IMR-90 (cell line): ENCODE results near the gene DGKQ. TPM values are rescaled to one million over a fixed set of nuclear protein-coding genes. Genes with fewer than 3 reads are reported as not detected.

ENCODE experiments used
- ATAC-seq: fragments of 200-7000 bp; cut with Tn5 transposase; 2 replicates; pipeline ENCODE4 v1.9.1; 2020; ENCODE audit warnings: low read depth, mild to moderate bottlenecking, moderate library complexity
- BruUV-seq: library from RNA; stranded (reverse); fragments of 400-500 nt; replicated peaks from 2 replicates; lab custom pipeline; 2021; lab: Mats Ljungman, UMichigan
- CTCF ChIA-PET: fragments of 300-600 bp; formaldehyde crosslinking; extraction: SDS; loops from one replicate; lab custom pipeline; 2021; ENCODE audit warnings: antibody characterized with exemption; lab: Yijun Ruan, JAX
- POLR2A ChIA-PET: fragments of 300-600 bp; sonication (Branson Sonifier 250); formaldehyde crosslinking; loops from one replicate; lab custom pipeline; 2022; ENCODE audit warnings: antibody characterized with exemption; ENCODE audit not compliant: unreplicated experiment; lab: Charles Lee
- DNase-seq: peaks from one replicate; pipeline ENCODE4 v3.0.0; 2013
- H2AFZ ChIP-seq: replicated peaks from 2 replicates; pipeline ENCODE3; 2013; ENCODE audit warnings: low read length, mild to moderate bottlenecking; ENCODE audit not compliant: poor library complexity
- H2AK5ac ChIP-seq: 2 replicates; pipeline ENCODE4 v1.6.1; 2013; ENCODE audit warnings: low read depth, low read length, inconsistent platforms
- H2AK9ac ChIP-seq: replicated peaks from 2 replicates; pipeline ENCODE3; 2013; ENCODE audit warnings: mild to moderate bottlenecking, low read depth, low read length, moderate library complexity; ENCODE audit not compliant: poor library complexity
- H2BK120ac ChIP-seq: 2 replicates; pipeline ENCODE4 v1.6.1; 2013; ENCODE audit warnings: low read depth, low read length, inconsistent platforms
- H2BK15ac ChIP-seq: 3 replicates; pipeline ENCODE4 v1.6.1; 2013; ENCODE audit warnings: low read depth, low read length, inconsistent platforms
- H2BK20ac ChIP-seq: 2 replicates; pipeline ENCODE4 v1.6.1; 2013; ENCODE audit warnings: low read depth, mild to moderate bottlenecking, inconsistent platforms, low read length, moderate library complexity
- H2BK5ac ChIP-seq: 2 replicates; pipeline ENCODE4 v1.6.1; 2013; ENCODE audit warnings: mild to moderate bottlenecking, low read depth, low read length, inconsistent platforms; ENCODE audit not compliant: poor library complexity, severe bottlenecking
- H3K14ac ChIP-seq: replicated peaks from 2 replicates; pipeline ENCODE4 v1.6.1; 2013; ENCODE audit warnings: low read depth, low read length, inconsistent platforms
- H3K18ac ChIP-seq: 2 replicates; pipeline ENCODE4 v1.6.1; 2013; ENCODE audit warnings: low read depth, low read length, control low read depth
- H3K23ac ChIP-seq: 2 replicates; pipeline ENCODE4 v1.6.1; 2013; ENCODE audit warnings: low read depth, low read length, inconsistent platforms
- H3K27ac ChIP-seq: 2 replicates; pipeline ENCODE4 v1.5.1; 2013; ENCODE audit warnings: mild to moderate bottlenecking, control low read depth, low read length; ENCODE audit not compliant: insufficient read depth
- H3K27me3 ChIP-seq: 2 replicates; pipeline ENCODE4 v1.6.1; 2013; ENCODE audit warnings: low read length; ENCODE audit not compliant: control insufficient read depth, insufficient read depth
- H3K36me3 ChIP-seq: 2 replicates; pipeline ENCODE4 v1.6.1; 2013; ENCODE audit warnings: low read length, mixed read lengths; ENCODE audit not compliant: control insufficient read depth, insufficient read depth
- H3K4ac ChIP-seq: 2 replicates; pipeline ENCODE4 v1.6.1; 2013; ENCODE audit warnings: low read depth, low read length, inconsistent platforms
- H3K4me1 ChIP-seq: 2 replicates; pipeline ENCODE4 v1.6.1; 2013; ENCODE audit warnings: low read length, mixed read lengths; ENCODE audit not compliant: control insufficient read depth, insufficient read depth
- H3K4me2 ChIP-seq: 2 replicates; pipeline ENCODE4 v1.6.1; 2013; ENCODE audit warnings: low read depth, mild to moderate bottlenecking, control low read depth, low read length, moderate library complexity
- H3K4me3 ChIP-seq: 2 replicates; pipeline ENCODE4 v1.5.1; 2013; ENCODE audit warnings: low read depth, mild to moderate bottlenecking, control low read depth, low read length, moderate library complexity; ENCODE audit not compliant: insufficient read depth
- H3K56ac ChIP-seq: 2 replicates; pipeline ENCODE4 v1.6.1; 2013; ENCODE audit warnings: low read length, inconsistent platforms; ENCODE audit not compliant: insufficient read depth; ENCODE audit errors: extremely low read depth
- H3K79me1 ChIP-seq, 2 experiments: 2 replicates each; pipeline ENCODE4 v1.6.1; 2013; ENCODE audit warnings: low read length in 2 of 2, inconsistent platforms in 1 of 2, low read depth in 1 of 2
- H3K9ac ChIP-seq: 2 replicates; pipeline ENCODE4 v1.6.1; 2013; ENCODE audit warnings: low read depth, low read length, control low read depth
- H3K9me1 ChIP-seq: 2 replicates; pipeline ENCODE4 v1.6.1; 2013; ENCODE audit warnings: low read length, inconsistent platforms; ENCODE audit not compliant: insufficient read depth
- H3K9me3 ChIP-seq: 2 replicates; pipeline ENCODE4 v1.6.1; 2013; ENCODE audit warnings: low read length; ENCODE audit not compliant: control insufficient read depth, insufficient read depth
- H4K20me1 ChIP-seq: 2 replicates; pipeline ENCODE4 v1.6.1; 2013; ENCODE audit warnings: low read length, inconsistent platforms; ENCODE audit not compliant: insufficient read depth
- H4K5ac ChIP-seq: 2 replicates; pipeline ENCODE4 v1.6.1; 2013; ENCODE audit warnings: mild to moderate bottlenecking, low read depth, low read length, control low read depth
- H4K8ac ChIP-seq, 2 experiments: 2 replicates each; pipeline ENCODE4 v1.6.1; 2013; ENCODE audit warnings: low read depth in 2 of 2, low read length in 2 of 2, control low read depth in 1 of 2, inconsistent platforms in 1 of 2
- H4K91ac ChIP-seq: 2 replicates; pipeline ENCODE4 v1.6.1; 2013; ENCODE audit warnings: low read depth, low read length, inconsistent platforms; ENCODE audit not compliant: insufficient read depth
- CEBPB ChIP-seq: IDR thresholded peaks from 2 replicates; pipeline ENCODE4 v1.6.1; 2012; ENCODE audit warnings: low read depth, low read length, improper control_type of control experiment
- CHD1 ChIP-seq: IDR thresholded peaks from 2 replicates; pipeline ENCODE4 v1.6.1; 2012; ENCODE audit warnings: low read depth, low read length, improper control_type of control experiment
- FOS ChIP-seq: fragments of 150-350 bp; IDR thresholded peaks from 2 replicates; pipeline ENCODE4 v1.6.1; 2016; ENCODE audit warnings: low read depth, low read length
- MAFK ChIP-seq: IDR thresholded peaks from 2 replicates; pipeline ENCODE4 v1.6.1; 2012; ENCODE audit warnings: low read depth, low read length, improper control_type of control experiment
- MAZ ChIP-seq: IDR thresholded peaks from 2 replicates; pipeline ENCODE4 v1.6.1; 2012; ENCODE audit warnings: low read depth, mild to moderate bottlenecking, low read length, improper control_type of control experiment, moderate library complexity, borderline replicate concordance
- RAD21 ChIP-seq: IDR thresholded peaks from 2 replicates; pipeline ENCODE4 v1.6.1; 2012; ENCODE audit warnings: low read length, improper control_type of control experiment
- RFX5 ChIP-seq: IDR thresholded peaks from 2 replicates; pipeline ENCODE4 v1.8.0; 2012; ENCODE audit warnings: low read depth, mild to moderate bottlenecking, low read length, moderate library complexity
- WGBS, 2 experiments: methylation state at CpG; one replicate each; pipeline versions ENCODE4 v1.1.5 to v1.1.7; 2013; ENCODE audit warnings: missing lambda C conversion rate in 2 of 2; ENCODE audit not compliant: insufficient read length in 1 of 2; ENCODE audit errors: extremely low coverage in 2 of 2; 5-methylcytosine and 5-hydroxymethylcytosine counted together
- dilution Hi-C: fragments of 300-500 bp; cut with HindIII; formaldehyde crosslinking; loops from one replicate; pipeline ENCODE4 v1.14.3; 2018; ENCODE audit warnings: low sequenced_read_pairs; ENCODE audit not compliant: unreplicated experiment
- in situ Hi-C: fragments of 300-500 bp; cut with MboI; formaldehyde crosslinking; loops from 3 replicates; pipeline ENCODE4 v1.14.3; 2019; ENCODE audit warnings: low sequenced_read_pairs, inconsistent platforms, mixed read lengths
- intact Hi-C: fragments of 100-400 bp; cut with micrococcal nuclease; formaldehyde crosslinking; loops from 2 replicates; pipeline ENCODE4 v1.10.0; 2022
- polyA plus RNA-seq, 3 experiments: library from polyadenylated mRNA; depleted of rRNA; stranded (reverse); fragments of >200 nt; gene quantifications; 2 replicates each; pipeline ENCODE4 v1.2.3, GENCODE V29; 2012; ENCODE audit warnings: low replicate concordance in 1 of 3
- total RNA-seq: library from RNA; depleted of rRNA; stranded (reverse); fragments of >200 nt; gene quantifications from 2 replicates; pipeline ENCODE4 v1.2.3, GENCODE V29; 2012
- TF ChIP-seq, protein P1 (sequence below): conservative IDR thresholded peaks from 2 replicates; pipeline ENCODE4 v1.5.1; 2012; ENCODE audit warnings: mild to moderate bottlenecking, low read depth, low read length, improper control_type of control experiment
- TF ChIP-seq, protein P2 (sequence below): fragments of 150-350 bp; IDR thresholded peaks from 2 replicates; pipeline ENCODE4 v1.6.1; 2016; ENCODE audit warnings: low read depth, mild to moderate bottlenecking, low read length, moderate library complexity, borderline replicate concordance

Gene DGKQ
- total and polyA plus RNA-seq, 2 of the 4 experiments (the other 2 are of a cell fraction): 4.3 to 15.6 TPM

DNA sequence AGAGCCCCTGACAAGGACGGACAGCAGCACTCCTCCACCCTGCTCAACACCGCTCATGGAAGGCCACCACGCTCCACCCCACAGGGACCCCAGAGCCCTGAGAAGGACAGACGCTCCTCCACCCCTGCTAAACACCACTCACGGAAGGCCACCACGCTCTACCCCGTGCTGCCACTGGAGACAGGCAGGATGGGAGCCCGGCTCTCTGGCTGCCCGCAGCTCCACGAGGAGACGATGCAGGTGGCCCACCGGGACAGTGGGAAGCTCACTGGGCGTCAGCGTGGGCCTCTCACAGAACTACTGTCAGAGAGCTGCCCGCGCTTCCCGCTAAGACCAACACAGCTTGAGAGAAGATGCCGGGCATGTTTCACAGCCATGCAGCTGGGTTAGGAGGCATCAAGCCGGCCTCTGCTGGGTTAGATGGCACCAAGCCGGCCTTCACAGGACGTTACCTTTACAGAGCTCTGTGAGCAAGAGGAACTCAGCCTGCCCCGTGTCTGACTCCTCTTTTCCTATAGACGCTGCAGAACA is 62.1 kb downstream of the DGKQ start:
- Histone ChIP-seq H3K4me2 (no peak overlapping the region), H3K23ac (no peak overlapping the region), H3K27ac (no peak overlapping the region), H2BK20ac (no peak overlapping the region), H2AFZ (no peak overlapping the region), H3K56ac (no peak overlapping the region), H3K9me1 (0 out of 2 replicates have a peak, but pooled peaks cover 5% of the 10 kb centered on the region), H3K4me1 (peaks cover 5% of the 10 kb centered on the region; the same call in 1 of the 2 replicates), H3K4ac (no peak overlapping the region), H4K91ac (no peak overlapping the region), H3K27me3 (no peaks in the 10 kb centered on the region), H2AK9ac (no peak overlapping the region), H2AK5ac (no peak overlapping the region), H3K9ac (no peak overlapping the region), H4K20me1 (peaks cover 69% of the 10 kb centered on the region), H3K18ac (no peak overlapping the region), H2BK15ac (no peak overlapping the region), H2BK120ac (no peak overlapping the region), H3K14ac (no peak overlapping the region), H4K8ac (no peak overlapping the region), H3K79me1 (peaks cover 13 to 68% of the 10 kb centered on the region in 2 experiments), H3K36me3 (peaks cover 19% of the 10 kb centered on the region), H2BK5ac (no peak overlapping the region), H3K4me3 (no peak overlapping the region), H3K9me3 (no peaks in the 10 kb centered on the region), H4K5ac (no peak overlapping the region)
- WGBS, 2 experiments: 94% methylated on average over 12 of the region's 23 CpGs; no CpG with 5 or more reads in 1 of the 2 experiments
- in situ Hi-C loops (no loop called here), dilution Hi-C loops (no loop called here), intact Hi-C loops (no loop called here)
- ATAC-seq (no peak), DNase-seq (no peak)
- ChIA-PET POLR2A (no interaction called here), CTCF (no interaction called here)
- no peak for TF ChIP-seq MAZ
- no peak for TF ChIP-seq CEBPB
- no peak for TF ChIP-seq RAD21
- TF ChIP-seq, protein P1, sequence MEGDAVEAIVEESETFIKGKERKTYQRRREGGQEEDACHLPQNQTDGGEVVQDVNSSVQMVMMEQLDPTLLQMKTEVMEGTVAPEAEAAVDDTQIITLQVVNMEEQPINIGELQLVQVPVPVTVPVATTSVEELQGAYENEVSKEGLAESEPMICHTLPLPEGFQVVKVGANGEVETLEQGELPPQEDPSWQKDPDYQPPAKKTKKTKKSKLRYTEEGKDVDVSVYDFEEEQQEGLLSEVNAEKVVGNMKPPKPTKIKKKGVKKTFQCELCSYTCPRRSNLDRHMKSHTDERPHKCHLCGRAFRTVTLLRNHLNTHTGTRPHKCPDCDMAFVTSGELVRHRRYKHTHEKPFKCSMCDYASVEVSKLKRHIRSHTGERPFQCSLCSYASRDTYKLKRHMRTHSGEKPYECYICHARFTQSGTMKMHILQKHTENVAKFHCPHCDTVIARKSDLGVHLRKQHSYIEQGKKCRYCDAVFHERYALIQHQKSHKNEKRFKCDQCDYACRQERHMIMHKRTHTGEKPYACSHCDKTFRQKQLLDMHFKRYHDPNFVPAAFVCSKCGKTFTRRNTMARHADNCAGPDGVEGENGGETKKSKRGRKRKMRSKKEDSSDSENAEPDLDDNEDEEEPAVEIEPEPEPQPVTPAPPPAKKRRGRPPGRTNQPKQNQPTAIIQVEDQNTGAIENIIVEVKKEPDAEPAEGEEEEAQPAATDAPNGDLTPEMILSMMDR: no peak
- no peak for TF ChIP-seq CHD1
- no peak for TF ChIP-seq RFX5
- no peak for TF ChIP-seq MAFK
- TF ChIP-seq, protein P2, sequence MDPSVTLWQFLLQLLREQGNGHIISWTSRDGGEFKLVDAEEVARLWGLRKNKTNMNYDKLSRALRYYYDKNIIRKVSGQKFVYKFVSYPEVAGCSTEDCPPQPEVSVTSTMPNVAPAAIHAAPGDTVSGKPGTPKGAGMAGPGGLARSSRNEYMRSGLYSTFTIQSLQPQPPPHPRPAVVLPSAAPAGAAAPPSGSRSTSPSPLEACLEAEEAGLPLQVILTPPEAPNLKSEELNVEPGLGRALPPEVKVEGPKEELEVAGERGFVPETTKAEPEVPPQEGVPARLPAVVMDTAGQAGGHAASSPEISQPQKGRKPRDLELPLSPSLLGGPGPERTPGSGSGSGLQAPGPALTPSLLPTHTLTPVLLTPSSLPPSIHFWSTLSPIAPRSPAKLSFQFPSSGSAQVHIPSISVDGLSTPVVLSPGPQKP: no peak
- no peak for TF ChIP-seq FOS
- no TSS peak for BruUV-seq
